ENCODE measurements around the gene SH3YL1.

Gene SH3YL1

GRCh38 chr2:253202-253638 is 10.6 kb downstream of the SH3YL1 start:
- no peaks in the 10 kb centered on the region for H3K9me3 ChIP-seq
- no peaks in the 10 kb centered on the region for H3K36me3 ChIP-seq
- H3K27me3 ChIP-seq = no peaks in the 10 kb centered on the region
- no peak for TF ChIP-seq CTCF (IDR thresholded peaks at IDR 0.05; ENCODE audit: low read depth, low read length)
- H3K4me1 ChIP-seq = no peaks in the 10 kb centered on the region
- DNase-seq = no peak
- no peak overlapping the region for H3K4me3 ChIP-seq (ENCODE audit: low read depth, low read length)

GRCh38 chr2:252001-252602 is 11.7 kb downstream of the SH3YL1 start:
- no peaks in the 10 kb centered on the region for H3K27me3 ChIP-seq
- DNase-seq = no peak
- H3K4me1 ChIP-seq = no peaks in the 10 kb centered on the region
- no peaks in the 10 kb centered on the region for H3K36me3 ChIP-seq
- no peak overlapping the region for H3K4me3 ChIP-seq (ENCODE audit: low read depth, low read length)
- H3K9me3 ChIP-seq = no peaks in the 10 kb centered on the region
- TF ChIP-seq CTCF (IDR thresholded peaks at IDR 0.05; ENCODE audit: low read depth, low read length) = no peak

- H3K9me3 ChIP-seq = no peaks in the 10 kb centered on the region
- no peak for DNase-seq
- no peaks in the 10 kb centered on the region for H3K4me1 ChIP-seq
- no peaks in the 10 kb centered on the region for H3K27me3 ChIP-seq
- no peak for TF ChIP-seq CTCF (IDR thresholded peaks at IDR 0.05; ENCODE audit: low read depth, low read length)
- H3K36me3 ChIP-seq = no peaks in the 10 kb centered on the region
- no peak overlapping the region for H3K4me3 ChIP-seq (ENCODE audit: low read depth, low read length)
Observed at GRCh38 chr2:249538-250042, 14.2 kb downstream of the SH3YL1 start.

GRCh38 chr2:248724-249123 is 15.1 kb downstream of the SH3YL1 start:
- TF ChIP-seq CTCF (IDR thresholded peaks at IDR 0.05; ENCODE audit: low read depth, low read length) = no peak
- no peaks in the 10 kb centered on the region for H3K27me3 ChIP-seq
- no peak overlapping the region for H3K4me3 ChIP-seq (ENCODE audit: low read depth, low read length)
- no peaks in the 10 kb centered on the region for H3K9me3 ChIP-seq
- H3K36me3 ChIP-seq = no peaks in the 10 kb centered on the region
- H3K4me1 ChIP-seq = no peaks in the 10 kb centered on the region
- DNase-seq = no peak

DNA sequence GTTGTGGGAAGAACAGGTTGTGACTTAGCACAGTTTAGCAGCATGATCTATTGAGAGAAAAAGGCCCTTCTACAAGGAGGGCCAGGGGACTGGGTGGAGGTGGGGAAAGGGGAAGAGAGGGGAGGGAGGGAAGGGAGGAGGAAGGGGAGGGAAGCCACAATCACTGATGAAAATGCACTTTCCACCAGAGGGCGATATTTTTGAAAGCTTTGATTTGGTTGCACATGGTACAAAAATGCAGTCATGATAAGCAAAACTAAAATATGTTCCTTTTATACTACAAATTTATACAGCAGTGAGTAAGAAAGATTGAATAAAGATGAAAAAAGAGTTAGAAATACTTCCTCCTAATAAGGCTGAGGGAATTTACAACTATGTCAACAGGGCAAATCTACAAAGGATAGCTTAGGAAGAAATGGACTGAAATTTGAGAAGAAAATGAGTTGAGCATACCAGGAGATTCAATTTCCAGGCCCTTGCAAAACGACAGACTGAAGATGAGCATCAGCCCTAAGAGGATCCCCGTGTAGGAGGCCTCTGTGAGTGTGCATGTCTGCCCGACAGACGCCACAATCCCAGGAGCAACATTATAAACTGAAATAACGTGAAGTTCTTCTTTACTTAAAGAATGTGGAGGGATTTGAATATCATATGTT is 17.2 kb downstream of the SH3YL1 start:
- no peaks in the 10 kb centered on the region for H3K4me1 ChIP-seq
- H3K9me3 ChIP-seq = no peaks in the 10 kb centered on the region
- no peaks in the 10 kb centered on the region for H3K27me3 ChIP-seq
- peak; percentile 19 for DNase-seq
- TF ChIP-seq CTCF (IDR thresholded peaks at IDR 0.05; ENCODE audit: low read depth, low read length) = peak; percentile 51
- no peak overlapping the region for H3K4me3 ChIP-seq (ENCODE audit: low read depth, low read length)
- no peaks in the 10 kb centered on the region for H3K36me3 ChIP-seq

GRCh38 chr2:244547-244946 is 19.3 kb downstream of the SH3YL1 start:
- Histone ChIP-seq H3K4me1 (no peaks in the 10 kb centered on the region), H3K27me3 (no peaks in the 10 kb centered on the region), H3K9me3 (no peaks in the 10 kb centered on the region), H3K4me3 (ENCODE audit: low read depth, low read length) (no peak overlapping the region), H3K36me3 (no peaks in the 10 kb centered on the region)
- TF ChIP-seq CTCF (IDR thresholded peaks at IDR 0.05; ENCODE audit: low read depth, low read length) = no peak
- DNase-seq = no peak
